Left lobe of liver (tissue), 2 donors: ENCODE data around the gene TLR7. TPM values are rescaled to one million over a fixed set of nuclear protein-coding genes. Genes with fewer than 3 reads are reported as not detected.

Experiments used
- ATAC-seq: fragments of 200-7000 bp; cut with Tn5 transposase; one replicate; pipeline ENCODE4 v1.9.1; 2020; ENCODE audit warnings: mild to moderate bottlenecking, moderate library complexity
- DNase-seq: peaks from one replicate; pipeline ENCODE4 v3.0.0-alpha.2; 2020; ENCODE audit warnings: low spot score
- total RNA-seq: library from RNA; stranded (reverse); gene quantifications from one replicate; pipeline ENCODE4 v1.2.1, GENCODE V29; 2021
- donor health status: DM: no; HTN: no; CAD: no; lungs with moderate emphysema.
- donor health status: DM: no; HTN: yes; CAD: no.

The TLR7 gene
- total RNA-seq, 1 donor from 2014 or later: 0.08 TPM

DNA sequence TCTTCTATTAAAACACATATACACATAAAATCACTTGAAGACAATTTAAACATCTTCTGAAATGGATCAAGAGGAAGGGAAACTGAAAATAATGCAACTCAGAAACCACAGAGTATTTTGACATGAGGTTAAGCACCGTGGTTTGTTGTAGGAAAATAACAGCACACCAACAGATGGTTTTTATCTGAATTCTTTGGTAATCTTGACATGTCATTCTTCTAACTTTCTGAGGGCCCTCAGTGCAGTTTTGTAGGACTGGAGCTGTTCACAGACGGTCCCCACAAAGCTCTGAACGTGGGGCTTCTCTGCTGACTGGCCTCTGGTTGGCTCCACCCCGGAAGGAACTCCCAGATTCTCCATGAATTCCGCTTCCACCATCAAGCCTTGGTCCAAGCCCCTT lies 23.6 kb downstream of the TLR7 start:
- ATAC-seq: no peak
- DNase-seq: no peak

DNA sequence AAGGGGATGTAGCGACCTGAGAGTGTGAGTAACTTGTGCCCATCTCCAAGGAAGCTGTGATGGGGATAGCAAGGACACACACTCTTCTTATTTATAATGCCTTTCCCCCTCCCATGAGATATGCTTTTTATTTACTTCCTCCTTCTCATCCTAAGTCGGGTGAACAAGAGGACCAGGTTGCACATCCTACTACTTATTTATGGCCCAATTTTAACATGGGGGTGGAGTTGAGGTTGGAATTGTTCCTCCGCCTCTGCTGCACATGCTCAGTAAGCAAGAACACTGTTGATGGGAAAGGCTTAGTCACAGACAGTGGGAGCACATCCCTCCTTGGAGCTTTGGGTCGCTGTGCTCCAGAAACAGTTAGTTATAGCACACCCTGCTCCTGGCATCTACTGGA lies 24.3 kb downstream of the TLR7 start:
- DNase-seq (no peak), ATAC-seq (no peak)

DNA sequence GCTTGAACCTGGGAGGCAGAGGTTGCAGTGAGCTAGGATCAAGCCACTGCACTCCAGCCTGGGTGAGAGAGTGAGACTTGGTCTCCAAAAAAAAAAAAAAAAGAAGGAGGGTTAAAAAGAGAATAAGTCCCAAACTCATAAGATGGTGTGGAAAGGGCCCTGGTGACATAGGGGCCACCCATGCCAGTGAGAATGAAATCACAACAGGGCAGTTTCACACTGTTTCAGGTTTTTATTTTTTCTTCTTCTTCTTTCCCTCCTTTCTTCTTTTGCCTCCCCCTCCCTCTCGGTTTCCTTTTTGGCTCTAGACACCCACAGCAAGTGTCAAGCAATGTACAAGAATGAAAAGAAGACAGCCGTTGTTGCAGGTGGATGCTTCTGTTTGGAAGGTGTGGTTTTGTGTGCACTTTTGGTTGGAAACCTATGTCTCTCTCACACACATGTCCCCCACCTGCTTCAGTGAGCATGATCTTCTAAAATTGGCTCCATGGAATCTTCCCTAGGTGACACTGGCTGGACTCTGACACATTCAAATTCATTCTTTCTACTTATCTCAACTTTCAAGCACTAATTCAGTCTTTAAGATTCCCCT lies 25.1 kb downstream of the TLR7 start:
- DNase-seq (no peak), ATAC-seq (no peak)

DNA sequence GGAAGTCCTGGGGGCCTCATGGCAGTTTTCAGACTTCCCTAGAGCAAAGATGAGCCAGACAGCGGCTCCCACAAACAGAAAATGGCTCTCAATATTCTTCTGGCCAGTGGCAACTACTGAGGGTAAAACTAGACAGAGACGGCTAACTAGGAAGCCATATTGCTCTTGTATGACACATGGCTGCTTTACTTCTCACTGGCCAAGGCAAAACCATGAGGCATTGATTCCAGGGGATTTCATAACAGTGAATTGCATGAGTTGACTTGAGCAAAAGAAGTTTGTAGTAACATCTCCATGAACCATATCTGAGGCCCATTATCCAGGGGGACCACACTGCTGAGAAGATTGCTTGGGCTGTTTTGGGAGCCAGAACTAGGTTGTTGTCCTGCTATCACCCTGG lies 25.8 kb downstream of the TLR7 start:
- no peak for ATAC-seq
- DNase-seq: no peak

DNA sequence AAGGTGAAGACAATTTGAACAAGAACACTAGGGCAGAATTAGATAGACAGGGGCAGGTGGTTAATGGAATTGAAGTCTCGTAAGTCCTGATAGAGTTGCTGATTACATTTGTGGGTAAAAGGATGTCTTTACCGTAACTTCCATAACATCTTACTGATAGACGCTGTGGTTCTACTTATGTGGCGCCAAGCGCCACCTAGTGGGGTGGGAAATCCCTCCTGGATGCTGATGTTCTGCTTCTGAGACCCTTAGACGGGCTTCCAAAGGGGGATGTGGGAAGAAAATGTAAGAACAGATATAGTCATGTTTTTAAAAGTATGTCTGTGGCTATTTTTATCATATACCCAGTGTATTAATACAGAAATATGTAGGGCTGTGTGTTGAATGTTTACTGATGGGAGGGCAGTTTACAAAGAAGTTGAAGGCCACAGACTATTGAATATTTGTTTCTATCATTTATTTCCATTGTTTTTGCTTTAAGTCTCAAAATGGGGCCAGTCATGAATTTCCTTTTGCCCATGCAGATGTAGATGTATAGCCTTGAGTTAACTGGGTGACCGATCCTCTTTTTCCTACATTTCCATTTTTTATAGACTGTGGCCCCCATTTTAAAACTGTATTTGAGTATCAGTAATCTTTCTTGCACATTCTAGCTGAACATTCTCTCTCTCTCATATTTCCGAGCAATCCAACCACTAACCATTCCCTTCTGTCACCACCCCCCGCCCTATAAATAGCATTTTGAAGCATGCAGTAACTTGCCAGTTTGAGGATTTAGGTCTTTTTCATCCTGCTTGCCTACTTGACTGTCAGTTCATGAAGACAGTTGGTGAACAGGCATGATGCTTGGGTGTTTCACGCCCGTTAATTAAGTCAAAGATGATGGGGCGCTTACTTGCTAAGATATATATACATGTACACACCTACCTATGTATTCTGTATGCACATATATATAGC lies 27.5 kb downstream of the TLR7 start:
- DNase-seq: no peak
- peak; percentile 57 for ATAC-seq

DNA sequence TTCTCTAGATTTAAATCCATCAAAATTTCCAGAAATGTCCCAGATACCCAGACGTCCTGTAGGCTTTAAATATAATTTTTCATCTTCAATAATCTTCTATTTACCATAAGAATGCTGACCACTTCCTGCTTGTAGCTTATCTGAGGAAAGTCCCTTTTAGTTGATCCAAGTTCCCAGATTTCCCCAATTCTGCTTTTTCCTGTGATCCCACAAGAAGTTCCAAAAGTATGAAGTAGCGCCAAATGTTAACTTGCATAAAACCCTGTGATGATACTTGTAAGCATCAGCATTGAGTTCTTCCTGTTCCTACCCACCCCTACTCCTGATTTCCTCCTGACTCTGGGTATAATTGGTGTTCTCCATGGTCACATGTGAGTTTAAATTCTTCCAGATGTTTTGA lies 29.0 kb downstream of the TLR7 start:
- ATAC-seq: no peak
- no peak for DNase-seq

DNA sequence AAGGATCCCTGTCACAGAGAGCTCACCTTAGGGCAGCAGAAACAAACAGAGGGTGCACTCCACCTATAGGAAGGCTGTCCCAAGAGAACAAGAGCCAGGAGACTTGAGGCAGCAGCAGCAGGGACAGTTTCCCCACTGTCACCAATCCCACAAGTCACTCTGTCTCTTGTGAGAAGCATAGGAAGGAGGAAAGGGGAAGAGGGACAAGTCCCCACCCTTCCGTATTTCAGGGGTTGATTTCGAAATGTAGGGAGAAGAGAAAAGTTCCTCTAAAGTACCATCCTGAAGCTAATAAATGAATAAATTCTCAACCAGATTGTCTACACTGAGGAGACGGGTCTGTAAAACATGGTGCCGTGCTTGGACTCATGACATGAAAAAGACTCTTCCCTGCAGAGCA lies 30.1 kb downstream of the TLR7 start:
- ATAC-seq (no peak), DNase-seq (no peak)

DNA sequence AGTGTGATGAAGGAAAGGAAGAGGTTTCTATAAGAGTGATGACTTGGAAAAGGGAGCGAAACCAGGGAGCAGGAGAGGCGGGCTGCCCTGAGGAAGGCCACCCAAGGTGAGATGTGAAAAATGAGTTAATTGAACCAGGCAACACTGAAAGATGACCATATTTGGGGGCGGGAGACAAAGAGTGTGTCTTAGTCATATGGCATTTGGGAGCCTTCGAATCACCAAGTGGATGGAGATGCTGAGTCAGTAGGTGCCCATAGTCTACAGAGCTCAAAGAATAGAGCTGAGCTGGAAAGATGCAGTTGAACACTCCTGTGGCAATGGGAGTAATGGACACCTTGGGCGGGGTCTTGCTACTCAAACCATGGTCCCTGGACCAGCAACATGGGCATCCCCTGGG lies 31.2 kb downstream of the TLR7 start:
- DNase-seq: no peak
- no peak for ATAC-seq

DNA sequence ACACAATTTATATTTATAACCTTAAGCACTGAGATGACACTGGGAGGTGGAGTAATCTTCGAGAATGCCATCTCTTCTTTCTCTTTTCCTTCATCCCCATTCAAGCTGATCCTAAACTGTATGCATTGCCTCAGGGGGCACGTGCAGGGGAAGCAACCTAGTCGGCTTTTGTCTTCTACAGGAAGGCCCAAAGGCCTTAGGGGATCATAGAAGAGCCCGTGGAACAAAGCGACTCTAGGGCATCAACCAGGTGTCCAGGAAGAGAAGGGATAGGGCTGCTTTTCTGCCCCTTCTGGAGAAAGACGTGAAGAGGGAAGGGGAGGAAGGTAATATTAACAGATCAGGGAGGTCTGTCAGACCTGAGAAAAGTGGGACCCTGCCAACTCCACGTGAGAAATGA lies 32.6 kb downstream of the TLR7 start:
- ATAC-seq (no peak), DNase-seq (no peak)

DNA sequence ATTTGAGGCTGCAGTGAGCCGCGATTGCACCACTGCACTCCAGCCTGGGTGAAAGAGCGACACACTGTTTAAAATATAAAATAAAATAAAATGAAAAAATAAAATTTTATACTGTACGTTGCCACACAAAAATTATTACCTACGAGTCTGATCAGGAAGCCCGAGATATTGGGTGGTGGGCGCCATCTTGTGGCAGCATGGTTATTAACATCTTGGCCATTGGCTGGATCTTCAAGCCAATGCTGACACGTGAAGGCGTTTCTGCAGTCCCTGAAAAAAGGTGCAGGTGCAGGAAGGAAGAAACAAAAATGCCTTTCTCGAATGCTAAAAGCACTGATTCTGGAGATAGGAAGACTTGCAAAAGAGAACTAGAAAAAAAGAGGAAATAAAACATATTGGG lies 34.6 kb downstream of the TLR7 start:
- peak; percentile 49 for DNase-seq
- peak; percentile 83 for ATAC-seq

DNA sequence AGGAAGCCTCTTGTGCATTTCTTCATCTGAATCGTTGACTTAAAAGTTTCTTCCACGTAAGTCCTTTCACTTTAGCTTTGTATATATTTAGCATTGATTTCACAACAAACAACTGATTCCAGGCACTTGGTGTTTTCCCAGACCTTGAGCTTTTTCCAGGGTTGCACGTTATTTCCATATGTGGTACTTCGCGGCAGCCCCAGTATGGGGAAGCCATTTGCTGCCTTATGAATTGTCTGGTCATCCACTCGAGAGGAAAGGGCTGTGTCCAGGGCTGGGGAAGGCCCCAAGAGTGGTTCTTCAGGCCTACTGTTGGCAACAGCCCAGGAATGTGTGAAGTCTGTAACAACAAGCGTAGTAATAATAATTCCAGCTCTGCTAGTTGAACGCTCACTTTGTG lies 36.8 kb downstream of the TLR7 start:
- DNase-seq (no peak), ATAC-seq (no peak)

DNA sequence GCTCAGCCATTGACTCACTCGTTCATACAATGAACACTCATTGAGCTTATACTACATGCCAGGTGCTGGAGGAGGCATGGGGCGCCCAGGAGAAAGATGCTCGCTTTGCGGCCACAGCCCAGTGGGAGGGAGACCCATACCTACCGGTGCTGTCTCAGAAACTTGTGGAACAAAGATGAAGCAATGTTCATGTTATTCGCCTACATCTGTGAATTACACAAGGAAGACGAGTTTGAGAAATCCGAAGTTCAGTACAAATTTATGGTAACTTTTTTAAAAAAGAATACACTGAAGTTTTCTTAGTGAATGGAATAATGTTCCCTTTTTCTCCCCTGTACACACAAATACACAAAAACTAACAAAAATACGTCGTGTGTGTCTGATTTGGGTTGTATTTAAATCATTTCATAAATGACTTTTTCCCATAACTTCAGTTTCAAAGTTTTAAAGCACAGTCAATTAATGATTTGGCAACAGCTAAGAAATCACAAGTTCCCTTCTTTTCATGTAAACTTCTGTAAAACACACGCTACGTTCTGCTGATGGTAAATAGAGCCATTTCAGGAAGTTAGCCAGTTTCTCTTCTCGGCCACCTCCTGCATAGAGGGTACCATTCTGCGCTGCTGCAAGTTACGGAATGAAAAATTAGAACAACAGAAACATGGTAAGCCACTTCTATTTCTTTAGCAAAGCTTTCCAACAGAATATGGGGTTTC lies 39.3 kb downstream of the TLR7 start, which contains the start of gene TLR8:
TSS of gene TLR8 (plus strand) at position 575 of the 716 bp plus-strand sequence. CDS start at position 662, 87 bp downstream.
- no peak for ATAC-seq
- DNase-seq: no peak

DNA sequence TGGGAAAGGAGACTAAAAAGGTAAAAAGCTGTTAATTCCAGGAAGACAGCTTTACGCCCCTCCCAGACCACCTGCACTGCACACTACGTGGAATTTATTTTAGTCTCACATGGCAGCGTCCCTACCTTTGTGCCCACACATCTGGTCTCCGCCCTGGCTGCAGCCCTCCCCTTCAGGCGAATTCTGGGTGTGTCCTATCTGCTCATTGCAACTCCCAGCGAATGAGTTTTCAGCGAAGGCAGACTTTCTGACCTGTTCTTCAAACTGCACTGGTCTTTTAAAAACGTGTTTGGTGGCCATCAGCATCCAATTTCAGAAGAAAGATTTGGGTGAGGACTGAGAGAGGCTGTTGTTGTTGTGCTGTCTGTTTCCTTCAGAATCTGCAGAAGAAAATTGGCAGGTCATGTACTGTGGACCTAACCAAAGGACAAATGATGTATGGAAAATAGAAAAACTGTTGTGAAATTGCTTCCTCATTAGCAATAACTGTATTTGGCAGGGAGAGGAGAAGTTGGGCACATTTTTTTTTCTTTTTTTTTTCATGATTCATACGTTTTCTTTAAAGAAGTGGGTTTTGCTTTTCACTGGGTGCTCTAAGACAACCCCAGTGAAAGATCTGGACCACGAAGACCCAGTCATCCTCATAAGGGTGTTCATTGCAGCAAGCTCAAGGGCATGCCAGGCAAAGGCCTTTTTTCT lies 43.7 kb downstream of the TLR7 start:
- ATAC-seq: no peak
- no peak for DNase-seq

DNA sequence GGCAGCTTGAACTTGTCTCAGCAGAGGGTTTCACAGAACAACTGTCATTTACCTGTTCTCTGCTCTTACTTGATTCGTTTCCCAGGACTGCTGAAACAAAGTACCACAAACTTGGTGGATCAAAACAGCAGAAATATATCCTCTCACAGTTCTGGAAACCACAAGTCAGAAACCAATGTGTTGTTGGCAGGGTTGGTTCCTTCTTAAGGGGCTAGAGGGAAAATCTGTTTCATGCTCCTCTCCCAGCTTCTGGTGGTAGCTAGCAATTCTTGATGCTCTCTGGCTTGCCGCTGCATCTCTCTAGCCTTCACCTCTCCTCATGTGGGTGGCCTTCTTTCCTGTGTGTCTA lies 44.2 kb downstream of the TLR7 start:
- no peak for DNase-seq
- no peak for ATAC-seq

DNA sequence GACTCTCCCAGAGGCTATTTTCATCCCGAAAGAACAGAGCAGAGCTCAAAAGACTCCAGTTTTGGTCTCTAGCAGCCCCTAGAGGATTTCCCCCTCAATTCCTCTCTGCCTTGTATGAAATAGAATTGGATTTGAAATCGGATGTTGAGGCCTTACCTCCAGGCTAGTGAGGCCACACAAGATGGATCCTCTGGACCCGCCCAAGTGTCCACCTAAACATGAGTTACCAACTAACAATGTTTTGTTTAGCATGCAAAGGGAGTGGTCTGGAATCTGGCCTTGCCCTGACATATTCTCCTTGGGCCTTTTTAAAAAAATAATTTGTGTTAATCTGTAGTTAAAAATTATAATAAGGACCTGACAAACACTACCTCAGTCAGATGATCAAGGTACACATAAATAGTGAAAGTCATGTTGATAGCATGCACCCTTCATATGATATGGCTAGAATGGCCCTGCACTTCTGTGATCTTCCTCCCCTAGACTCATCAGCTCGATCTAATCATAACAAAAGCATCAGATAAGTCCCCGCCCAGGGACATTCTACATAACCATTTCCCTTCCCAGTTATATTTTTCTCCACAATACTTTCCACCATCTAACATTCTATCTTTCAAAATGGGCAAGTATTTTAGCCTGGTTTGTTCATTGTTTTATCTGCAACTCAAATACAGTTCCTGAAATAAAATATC lies 46.1 kb downstream of the TLR7 start:
- ATAC-seq (no peak), DNase-seq (no peak)

DNA sequence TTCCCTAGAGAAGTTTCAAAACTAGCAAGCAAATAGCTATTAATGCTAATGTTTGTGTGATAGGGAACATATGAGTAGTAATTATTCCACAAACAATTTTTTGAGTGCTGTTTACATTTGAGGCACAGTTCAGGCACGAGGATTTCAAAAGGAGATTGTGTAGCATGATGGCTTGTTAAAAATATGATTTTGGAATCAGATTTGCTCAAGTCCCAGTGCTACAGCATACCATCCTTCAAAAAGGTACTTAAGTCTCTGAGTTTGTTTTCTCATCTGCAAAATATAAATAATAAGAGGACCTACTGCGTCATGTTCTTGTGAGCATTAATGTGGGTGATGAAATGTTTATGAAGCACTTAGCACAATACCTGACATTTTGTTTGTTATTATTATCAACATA lies 50.9 kb downstream of the TLR7 start:
- no peak for ATAC-seq
- DNase-seq: no peak

DNA sequence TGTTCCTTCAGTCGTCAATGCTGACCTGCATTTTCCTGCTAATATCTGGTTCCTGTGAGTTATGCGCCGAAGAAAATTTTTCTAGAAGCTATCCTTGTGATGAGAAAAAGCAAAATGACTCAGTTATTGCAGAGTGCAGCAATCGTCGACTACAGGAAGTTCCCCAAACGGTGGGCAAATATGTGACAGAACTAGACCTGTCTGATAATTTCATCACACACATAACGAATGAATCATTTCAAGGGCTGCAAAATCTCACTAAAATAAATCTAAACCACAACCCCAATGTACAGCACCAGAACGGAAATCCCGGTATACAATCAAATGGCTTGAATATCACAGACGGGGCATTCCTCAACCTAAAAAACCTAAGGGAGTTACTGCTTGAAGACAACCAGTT lies 52.2 kb downstream of the TLR7 start:
- ATAC-seq (no peak), DNase-seq (no peak)

DNA sequence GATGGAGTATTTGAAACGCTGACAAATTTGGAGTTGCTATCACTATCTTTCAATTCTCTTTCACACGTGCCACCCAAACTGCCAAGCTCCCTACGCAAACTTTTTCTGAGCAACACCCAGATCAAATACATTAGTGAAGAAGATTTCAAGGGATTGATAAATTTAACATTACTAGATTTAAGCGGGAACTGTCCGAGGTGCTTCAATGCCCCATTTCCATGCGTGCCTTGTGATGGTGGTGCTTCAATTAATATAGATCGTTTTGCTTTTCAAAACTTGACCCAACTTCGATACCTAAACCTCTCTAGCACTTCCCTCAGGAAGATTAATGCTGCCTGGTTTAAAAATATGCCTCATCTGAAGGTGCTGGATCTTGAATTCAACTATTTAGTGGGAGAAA lies 52.7 kb downstream of the TLR7 start:
- no peak for DNase-seq
- ATAC-seq: no peak

DNA sequence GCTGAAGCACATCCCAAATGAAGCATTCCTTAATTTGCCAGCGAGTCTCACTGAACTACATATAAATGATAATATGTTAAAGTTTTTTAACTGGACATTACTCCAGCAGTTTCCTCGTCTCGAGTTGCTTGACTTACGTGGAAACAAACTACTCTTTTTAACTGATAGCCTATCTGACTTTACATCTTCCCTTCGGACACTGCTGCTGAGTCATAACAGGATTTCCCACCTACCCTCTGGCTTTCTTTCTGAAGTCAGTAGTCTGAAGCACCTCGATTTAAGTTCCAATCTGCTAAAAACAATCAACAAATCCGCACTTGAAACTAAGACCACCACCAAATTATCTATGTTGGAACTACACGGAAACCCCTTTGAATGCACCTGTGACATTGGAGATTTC lies 54.1 kb downstream of the TLR7 start:
- ATAC-seq (no peak), DNase-seq (no peak)

DNA sequence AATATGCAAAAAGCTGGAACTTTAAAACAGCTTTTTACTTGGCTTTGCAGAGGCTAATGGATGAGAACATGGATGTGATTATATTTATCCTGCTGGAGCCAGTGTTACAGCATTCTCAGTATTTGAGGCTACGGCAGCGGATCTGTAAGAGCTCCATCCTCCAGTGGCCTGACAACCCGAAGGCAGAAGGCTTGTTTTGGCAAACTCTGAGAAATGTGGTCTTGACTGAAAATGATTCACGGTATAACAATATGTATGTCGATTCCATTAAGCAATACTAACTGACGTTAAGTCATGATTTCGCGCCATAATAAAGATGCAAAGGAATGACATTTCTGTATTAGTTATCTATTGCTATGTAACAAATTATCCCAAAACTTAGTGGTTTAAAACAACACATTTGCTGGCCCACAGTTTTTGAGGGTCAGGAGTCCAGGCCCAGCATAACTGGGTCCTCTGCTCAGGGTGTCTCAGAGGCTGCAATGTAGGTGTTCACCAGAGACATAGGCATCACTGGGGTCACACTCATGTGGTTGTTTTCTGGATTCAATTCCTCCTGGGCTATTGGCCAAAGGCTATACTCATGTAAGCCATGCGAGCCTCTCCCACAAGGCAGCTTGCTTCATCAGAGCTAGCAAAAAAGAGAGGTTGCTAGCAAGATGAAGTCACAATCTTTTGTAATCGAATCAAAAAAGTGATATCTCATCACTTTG lies 55.2 kb downstream of the TLR7 start:
- DNase-seq (no peak), ATAC-seq (no peak)
